Vein endothelial cell (primary cell): ENCODE measurements around the gene IGBP1. TPM values are rescaled to one million over a fixed set of nuclear protein-coding genes. Genes with fewer than 3 reads are reported as not detected.

Source experiments
- total RNA-seq: library from RNA; depleted of rRNA; stranded (reverse); fragments of >200 nt; gene quantifications from 2 replicates; pipeline ENCODE4 v1.2.3, GENCODE V29; 2012

The IGBP1 gene
- 64.1 and 90.8 TPM in 2 replicates for total RNA-seq

GRCh38 chrX:70133303-70134115, at the start of gene IGBP1:
TSS of gene IGBP1 (plus strand) at chrX:70133447. CDS start at chrX:70133948, 501 bp downstream.

GRCh38 chrX:70176938-70177533, 43.8 kb downstream of the IGBP1 start, which contains the start of gene DGAT2L6:
TSS of gene DGAT2L6 (plus strand) at chrX:70177483. CDS start at chrX:70177583, 100 bp downstream.

Other genes with a start within 250 kb of the IGBP1 start
- gene AWAT2, start 83.5 kb upstream of the IGBP1 start, total RNA-seq: under 0.01 and 0.19 TPM in 2 replicates
- gene OTUD6A, start 71.0 kb upstream of the IGBP1 start, total RNA-seq: not detected in 2 replicates
- not detected in 2 replicates for gene DGAT2L6, start 44.0 kb downstream of the IGBP1 start, total RNA-seq
- gene AWAT1, start 101.2 kb downstream of the IGBP1 start, total RNA-seq: not detected in 2 replicates
- gene P2RY4, start 126.8 kb downstream of the IGBP1 start, total RNA-seq: 0.10 TPM in 1 of 2 replicates, not detected in the other
- gene ARR3, start 134.9 kb downstream of the IGBP1 start, total RNA-seq: not detected in 2 replicates
- not detected in 2 replicates for gene RAB41, start 148.7 kb downstream of the IGBP1 start, total RNA-seq
- gene PDZD11, start 156.5 kb downstream of the IGBP1 start, total RNA-seq: 34.2 and 45.7 TPM in 2 replicates
- gene KIF4A, start 156.7 kb downstream of the IGBP1 start, total RNA-seq: 7.5 and 15.8 TPM in 2 replicates